A549 (cell line): Measurements from ENCODE around the gene ZNF655. TPM values are rescaled to one million over a fixed set of nuclear protein-coding genes. Genes with fewer than 3 reads are reported as not detected.
"Not testable (repeated sequence)": the region's sequence is repeated elsewhere in the genome, so short reads cannot be mapped to it uniquely, and the experiment has no call there.

Experiments used
- ATAC-seq, 2 experiments: fragments of 200-7000 bp in 1 of 2; fragments of >200 bp in 1 of 2; cut with Nextera tagmentation in 1 of 2; cut with Tn5 transposase in 1 of 2; 3 replicates each; pipeline versions ENCODE4 v1.8.0 to v1.9.1; 2018 to 2020; ENCODE audit warnings: mild to moderate bottlenecking in 1 of 2, moderate library complexity in 1 of 2
- CTCF ChIA-PET: fragments of 300-600 bp; sonication (Branson Sonifier 250); formaldehyde crosslinking; extraction: SDS; loops from one replicate; lab custom pipeline; 2021; ENCODE audit warnings: antibody characterized with exemption, inconsistent platforms; lab: Yijun Ruan, JAX
- POLR2A ChIA-PET: fragments of 350-600 bp; formaldehyde crosslinking; extraction: SDS; loops from one replicate; lab custom pipeline; 2021; ENCODE audit warnings: antibody characterized with exemption, inconsistent platforms; lab: Yijun Ruan, JAX
- DNase-seq, 2 experiments: peaks; one replicate each; pipeline versions ENCODE4 v3.0.0 to v3.0.0-alpha.2; 2011 to 2016; ENCODE audit warnings: low read depth in 1 of 2, low spot score in 1 of 2
- FAIRE-seq: peaks from 2 replicates; lab custom pipeline; 2011; peaks lifted over from hg19 to GRCh38; lab: Jason Lieb, UNC
- H3K27ac ChIP-seq, 2 experiments: fragments of >200 bp; sonication (Bioruptor Twin); formaldehyde crosslinking; 3 replicates each; pipeline ENCODE4 v1.5.1; 2016 to 2017
- H3K4me1 ChIP-seq: fragments of >200 bp; sonication (Bioruptor Twin); formaldehyde crosslinking; 3 replicates; pipeline ENCODE4 v1.6.1; 2016
- H3K4me2 ChIP-seq: fragments of >200 bp; sonication (Bioruptor Twin); formaldehyde crosslinking; 3 replicates; pipeline ENCODE4 v1.6.1; 2016
- H3K4me3 ChIP-seq: fragments of >200 bp; sonication (Bioruptor Twin); formaldehyde crosslinking; 3 replicates; pipeline ENCODE4 v1.5.1; 2016
- H3K9me3 ChIP-seq: fragments of >200 bp; sonication (Bioruptor Twin); formaldehyde crosslinking; 3 replicates; pipeline ENCODE4 v1.6.1; 2016
- CBX2 ChIP-seq: fragments of 200-600 bp; sonication (generic); IDR thresholded peaks from 2 replicates; pipeline ENCODE4 v1.6.1; 2016; ENCODE audit warnings: low read depth, mild to moderate bottlenecking, borderline replicate concordance
- CHD2 ChIP-seq: fragments of 150-350 bp; IDR thresholded peaks from 2 replicates; pipeline ENCODE4 v1.6.1; 2014; ENCODE audit warnings: low read length; ENCODE audit not compliant: partially characterized antibody
- CTCF ChIP-seq: fragments of >200 bp; sonication (Bioruptor Twin); formaldehyde crosslinking; IDR thresholded peaks from 3 replicates; pipeline ENCODE4 v1.5.1; 2016
- E2F6 ChIP-seq: IDR thresholded peaks from 2 replicates; pipeline ENCODE4 v1.6.1; 2012; ENCODE audit warnings: low read depth, borderline replicate concordance
- ESRRA ChIP-seq: fragments of 150-350 bp; IDR thresholded peaks from 2 replicates; pipeline ENCODE4 v1.6.1; 2014; ENCODE audit warnings: mild to moderate bottlenecking, low read length, borderline replicate concordance
- GATA3 ChIP-seq: IDR thresholded peaks from 2 replicates; pipeline ENCODE4 v1.6.1; 2012; ENCODE audit warnings: borderline replicate concordance
- HEYL ChIP-seq: fragments of 250-450 bp; sonication (Bioruptor Pico); IDR thresholded peaks from 2 replicates; pipeline ENCODE4 v1.8.0; 2021; ENCODE audit warnings: mild to moderate bottlenecking, moderate library complexity
- HOXB13 ChIP-seq: fragments of 250-450 bp; sonication (Bioruptor Pico); IDR thresholded peaks from 2 replicates; pipeline ENCODE4 v1.5.0; 2020; ENCODE audit warnings: low read depth, mild to moderate bottlenecking, moderate library complexity
- JUN ChIP-seq, 2 experiments: fragments of >200 bp; sonication (Bioruptor Twin); formaldehyde crosslinking; IDR thresholded peaks; 2 replicates in 1 of 2; 3 replicates in 1 of 2; pipeline ENCODE4 v1.6.1; 2016 to 2017
- MAX ChIP-seq: IDR thresholded peaks from 2 replicates; pipeline ENCODE4 v1.6.1; 2012
- NPAS2 ChIP-seq: fragments of 250-450 bp; sonication (Bioruptor Pico); IDR thresholded peaks from 2 replicates; pipeline ENCODE4 v1.8.0; 2022; ENCODE audit warnings: mild to moderate bottlenecking, moderate library complexity, borderline replicate concordance
- PBX3 ChIP-seq: IDR thresholded peaks from 2 replicates; pipeline ENCODE4 v1.6.1; 2012
- PHF8 ChIP-seq: fragments of 200-600 bp; sonication (generic); IDR thresholded peaks from 2 replicates; pipeline ENCODE4 v1.6.1; 2016; ENCODE audit warnings: low read depth, mild to moderate bottlenecking, antibody characterized with exemption, moderate library complexity, borderline replicate concordance
- POLR2A ChIP-seq: IDR thresholded peaks from 2 replicates; pipeline ENCODE4 v1.6.1; 2012; ENCODE audit warnings: mild to moderate bottlenecking, low read length
- RFX5 ChIP-seq: fragments of 450-650 bp; IDR thresholded peaks from 2 replicates; pipeline ENCODE4 v1.7.1; 2014; ENCODE audit warnings: antibody characterized with exemption, mild to moderate bottlenecking, moderate library complexity
- SMC3 ChIP-seq: fragments of >200 bp; sonication (Bioruptor Twin); formaldehyde crosslinking; IDR thresholded peaks from 3 replicates; pipeline ENCODE4 v1.6.1; 2018; ENCODE audit warnings: inconsistent platforms
- ZNF302 ChIP-seq: fragments of 250-450 bp; sonication (Bioruptor Pico); IDR thresholded peaks from 2 replicates; pipeline ENCODE4 v1.9.0; 2021; ENCODE audit warnings: inconsistent platforms, mild to moderate bottlenecking, moderate library complexity
- ZSCAN20 ChIP-seq: fragments of 250-450 bp; sonication (Bioruptor Pico); IDR thresholded peaks from 2 replicates; pipeline ENCODE4 v1.8.0; 2022; ENCODE audit warnings: mild to moderate bottlenecking, moderate library complexity
- WGBS: methylation state at CpG from one replicate; pipeline ENCODE4 v1.1.6; 2017; ENCODE audit errors: missing lambda C conversion rate; 5-methylcytosine and 5-hydroxymethylcytosine counted together
- polyA plus RNA-seq, 4 experiments: library from polyadenylated mRNA; depleted of rRNA in 3 of 4; stranded (reverse); fragments of >200 nt; fragmentation: RNase III in 1 of 4; extraction: RNeasy Plus Mini Kit Qiagen cat#74134 plus additional on column Dnase treatment in 1 of 4; gene quantifications; 2 replicates in 3 of 4; 3 replicates in 1 of 4; pipeline ENCODE4 v1.2.3, GENCODE V29; 2011 to 2017
- TF ChIP-seq, protein P1 (sequence below): fragments of >200 bp; sonication (Bioruptor Twin); formaldehyde crosslinking; IDR thresholded peaks from 3 replicates; pipeline ENCODE4 v1.6.1; 2016

The ZNF655 gene
- polyA plus RNA-seq, 2 of the 4 experiments (the other 2 are of a cell fraction), result 56.5 to 85.1 TPM

DNA sequence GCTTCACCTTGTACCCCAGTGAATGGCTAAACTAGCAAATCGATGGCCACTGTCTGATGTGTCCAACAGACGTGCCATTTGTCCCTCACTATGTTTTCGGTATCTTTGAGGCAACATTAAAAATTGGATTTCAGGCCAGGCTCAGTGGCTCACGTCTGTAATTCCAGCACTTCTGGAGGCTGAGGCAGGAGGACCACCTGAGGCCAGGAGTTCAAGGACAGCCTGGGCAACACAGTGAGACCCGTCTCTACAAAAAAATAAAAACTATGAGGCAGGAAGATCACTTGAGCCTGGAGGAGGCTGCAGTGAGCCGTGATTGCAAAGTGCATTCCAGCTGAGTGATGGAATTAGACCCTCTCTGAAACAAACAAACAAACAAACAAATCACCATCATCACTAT is 14.5 kb upstream of the ZNF655 start:
- POLR2A ChIA-PET, result no interaction called here
- ATAC-seq, result no peak
- 88% methylated on average over 6 of the region's 6 CpGs for WGBS

DNA sequence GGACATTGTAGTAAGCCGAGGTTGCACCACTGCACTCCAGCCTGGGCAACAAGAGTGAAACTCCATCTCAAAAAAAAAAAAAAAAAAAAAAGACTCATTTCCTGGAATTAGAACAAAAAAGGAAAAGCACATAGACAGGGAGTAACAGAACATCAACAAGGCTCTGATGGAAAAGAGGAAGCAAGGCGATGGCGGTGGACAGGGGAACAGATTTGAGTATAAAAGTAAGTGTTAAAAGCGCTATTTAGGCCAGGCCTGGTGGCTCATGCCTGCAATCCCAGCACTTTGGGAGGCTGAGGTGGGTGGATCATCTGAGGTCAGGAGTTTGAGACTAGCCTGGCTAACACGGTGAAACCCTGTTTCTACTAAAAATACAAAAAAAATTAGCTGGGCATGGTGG is 13.1 kb upstream of the ZNF655 start:
- ATAC-seq, DNase-seq, H3K27ac ChIP-seq, H3K4me3 ChIP-seq, H3K4me1 ChIP-seq, POLR2A ChIA-PET, H3K4me2 ChIP-seq, FAIRE-seq: not testable (repeated sequence)
- CTCF ChIA-PET, result interaction anchor here (1.0 to 1.6 kb wide), 2 partner anchors 13 to 71 kb away, joined by 3 read pairs; partner anchors contain the start of gene ZNF655
- WGBS, result 97% methylated on average over 5 of the region's 5 CpGs
- H3K9me3 ChIP-seq, result peaks cover 88% of the 10 kb centered on the region

More for the DNA sequence above, 14.5 kb upstream of the ZNF655 start:
- CTCF ChIA-PET, result no interaction called here
- no peaks in the 10 kb centered on the region for H3K4me1 ChIP-seq
- H3K4me3 ChIP-seq, result no peak overlapping the region
- TF ChIP-seq NPAS2 (CRISPR knock-in tag), result no peak
- no peak for TF ChIP-seq CBX2
- no peak for TF ChIP-seq ESRRA
- TF ChIP-seq MAX, result no peak
- TF ChIP-seq HOXB13, result no peak
- DNase-seq, result no peak
- FAIRE-seq, result no peak
- H3K4me2 ChIP-seq, result no peak overlapping the region
- no peak overlapping the region for H3K27ac ChIP-seq
- H3K9me3 ChIP-seq, result peaks cover 96% of the 10 kb centered on the region

- H3K4me1 ChIP-seq, H3K4me3 ChIP-seq, DNase-seq, FAIRE-seq, POLR2A ChIA-PET, CTCF ChIA-PET, ATAC-seq, H3K4me2 ChIP-seq, H3K27ac ChIP-seq: not testable (repeated sequence)
- 80% methylated on average over 1 of the region's 2 CpGs for WGBS
- peaks cover 49% of the 10 kb centered on the region for H3K9me3 ChIP-seq
Observed at GRCh38 chr7:99549545-99549944, 8.9 kb upstream of the ZNF655 start.

DNA sequence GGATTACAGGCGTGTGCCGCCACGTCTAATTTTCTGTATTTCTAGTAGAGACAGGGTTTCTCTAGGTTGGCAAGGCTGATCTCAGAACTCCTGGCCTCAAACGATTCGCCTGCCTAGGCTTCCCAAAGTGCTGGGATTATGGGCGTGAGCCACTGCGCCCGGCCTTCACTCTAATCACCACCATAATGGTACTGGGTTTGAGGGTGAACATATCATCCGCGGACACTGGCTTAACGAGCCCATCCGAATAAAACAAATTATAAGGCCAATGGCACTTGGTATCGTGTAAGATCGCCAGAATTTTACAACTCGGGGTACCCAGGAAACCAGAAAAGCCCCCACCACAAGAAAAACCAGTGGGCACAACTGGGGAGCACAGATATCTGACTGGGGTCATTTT is 7.1 kb upstream of the ZNF655 start:
- CTCF ChIA-PET, result interaction anchor here (1.1 to 1.2 kb wide), 2 partner anchors 11 to 65 kb away, joined by 3 read pairs; partner anchors contain the start of gene ZSCAN25
- no peak for TF ChIP-seq CHD2
- no peak for TF ChIP-seq HEYL
- Histone ChIP-seq H3K27ac (peak overlapping the region; percentile 74 to 94), H3K4me1 (no peaks in the 10 kb centered on the region), H3K9me3 (peaks cover 31% of the 10 kb centered on the region), H3K4me2 (peak overlapping the region; percentile 70), H3K4me3 (peak overlapping the region; percentile 83)
- 15% methylated on average over 14 of the region's 15 CpGs for WGBS
- FAIRE-seq (no peak), DNase-seq (peak in 1 of 2 experiments; percentile 26), ATAC-seq (peak; percentile 41 to 62; a peak in 5 of 6 replicates)
- POLR2A ChIA-PET, result interaction anchor here (1.2 kb wide), 3 partner anchors 47 to 78 kb away, joined by 3 to 17 read pairs (median 17); partner anchors contain the start of genes ZKSCAN5 and ZNF394

DNA sequence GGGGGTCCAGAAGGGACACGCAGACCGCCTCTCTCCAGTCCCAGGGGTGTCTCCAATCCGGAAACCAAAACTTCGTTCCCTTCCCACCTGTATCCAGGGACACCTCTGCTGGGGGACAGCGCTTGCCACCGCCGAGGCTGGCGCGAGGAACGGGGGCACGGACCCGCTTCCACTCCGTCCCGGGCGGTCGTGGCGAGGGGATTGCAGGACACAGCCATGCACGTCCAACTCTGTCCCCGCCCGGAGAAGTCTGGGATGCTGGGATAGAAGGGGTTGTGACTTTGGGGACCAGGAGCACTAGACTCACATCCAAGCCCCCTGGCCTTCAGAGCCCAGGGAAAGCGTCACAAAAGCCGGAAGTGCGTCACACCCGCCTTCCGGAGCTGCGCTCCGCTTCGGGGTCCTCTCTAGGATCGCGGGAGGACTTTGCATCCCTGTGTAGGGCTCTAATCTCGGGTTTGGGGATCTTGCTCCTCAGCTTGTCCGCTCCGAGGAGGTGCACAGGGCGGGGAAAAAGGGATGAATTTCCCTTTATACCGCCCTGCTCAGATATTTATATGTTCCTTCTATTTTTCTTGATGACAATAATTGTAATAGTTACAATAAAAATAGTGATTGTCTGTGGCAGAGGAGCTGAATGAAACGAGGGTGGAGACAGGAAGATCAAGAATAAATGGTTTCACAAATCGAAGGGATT is 6.5 kb upstream of the ZNF655 start, which contains the start of gene FAM200A:
FAM200A (minus strand) TSS at position 348 of the 697 bp plus-strand sequence. CDS start 3,707 bp downstream, outside the sequence.
- CTCF ChIA-PET, result interaction anchor here (1.1 kb wide), 2 partner anchors 65 to 440 kb away, joined by 3 read pairs; partner anchors contain the start of gene ZSCAN25
- ATAC-seq (peak; percentile 99 to 100), DNase-seq (peak; percentile 95 to 99), FAIRE-seq (peak; percentile 32)
- under 1% methylated on average over 37 of the region's 37 CpGs for WGBS
- Histone ChIP-seq H3K4me3 (peak within 1 kb of the TSS; percentile 83), H3K4me2 (peak within 1 kb of the TSS; percentile 70), H3K4me1 (no peaks in the 10 kb centered on the region; the same call in 2 of the 3 replicates), H3K9me3 (peaks cover 25% of the 10 kb centered on the region), H3K27ac (peak within 1 kb of the TSS; percentile 74 to 94)
- POLR2A ChIA-PET, result interaction anchor here (0.8 to 1.2 kb wide), 6 partner anchors 11 to 78 kb away, joined by 3 to 17 read pairs (median 6); partner anchors contain the start of genes ZKSCAN5, ZNF394 and ZSCAN25
- TF ChIP-seq RFX5, result 0 out of 2 replicates have a peak, but pooled peaks have one; percentile 34
- peak; percentile 83 to 90 for TF ChIP-seq JUN (IDR thresholded peaks at IDR 0.05)
- peak; percentile 87 for TF ChIP-seq MAX
- peak; percentile 73 for TF ChIP-seq POLR2A
- TF ChIP-seq ZSCAN20 (CRISPR knock-in tag), result no peak
- TF ChIP-seq GATA3, result 0 out of 2 replicates have a peak, but pooled peaks have one; percentile 32
- 0 out of 3 replicates have a peak, but pooled peaks have one; percentile 20 for TF ChIP-seq SMC3
- TF ChIP-seq PHF8, result peak; percentile 83
- no peak for TF ChIP-seq ZNF302 (CRISPR knock-in tag)
- no peak for TF ChIP-seq CTCF
- TF ChIP-seq E2F6, result no peak
- TF ChIP-seq HEYL, result no peak
- TF ChIP-seq PBX3, result no peak
- TF ChIP-seq, protein P1, sequence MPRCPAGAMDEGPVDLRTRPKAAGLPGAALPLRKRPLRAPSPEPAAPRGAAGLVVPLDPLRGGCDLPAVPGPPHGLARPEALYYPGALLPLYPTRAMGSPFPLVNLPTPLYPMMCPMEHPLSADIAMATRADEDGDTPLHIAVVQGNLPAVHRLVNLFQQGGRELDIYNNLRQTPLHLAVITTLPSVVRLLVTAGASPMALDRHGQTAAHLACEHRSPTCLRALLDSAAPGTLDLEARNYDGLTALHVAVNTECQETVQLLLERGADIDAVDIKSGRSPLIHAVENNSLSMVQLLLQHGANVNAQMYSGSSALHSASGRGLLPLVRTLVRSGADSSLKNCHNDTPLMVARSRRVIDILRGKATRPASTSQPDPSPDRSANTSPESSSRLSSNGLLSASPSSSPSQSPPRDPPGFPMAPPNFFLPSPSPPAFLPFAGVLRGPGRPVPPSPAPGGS, result no peak
